ENCODE results near the gene USP54.

USP54 gene

GRCh38 chr10:73519336-73519735, 71.8 kb downstream of the USP54 start:
- DNase-seq (ENCODE audit: low spot score), result no peak

GRCh38 chr10:73517166-73517888, 73.8 kb downstream of the USP54 start:
- no peak for DNase-seq (ENCODE audit: low spot score)

- no peak for DNase-seq (ENCODE audit: low spot score)
Measured at GRCh38 chr10:73512207-73512743, 78.9 kb downstream of the USP54 start.

- no peak for DNase-seq (ENCODE audit: low spot score)
Measured at GRCh38 chr10:73509695-73510094, 81.4 kb downstream of the USP54 start.

- no peak for DNase-seq (ENCODE audit: low spot score)
Measured at GRCh38 chr10:73506491-73506890, 84.7 kb downstream of the USP54 start.

GRCh38 chr10:73506074-73506473, 85.1 kb downstream of the USP54 start:
- DNase-seq (ENCODE audit: low spot score), result no peak

GRCh38 chr10:73503037-73503436, 88.1 kb downstream of the USP54 start:
- DNase-seq (ENCODE audit: low spot score), result no peak

GRCh38 chr10:73501651-73502050, 89.5 kb downstream of the USP54 start:
- DNase-seq (ENCODE audit: low spot score), result no peak

- no peak for DNase-seq (ENCODE audit: low spot score)
Measured at GRCh38 chr10:73497623-73498022, 93.5 kb downstream of the USP54 start.

GRCh38 chr10:73495884-73496674, 95.1 kb downstream of the USP54 start, which contains the start of gene PPP3CB:
TSS of gene PPP3CB (minus strand) at chr10:73496024. CDS start at chr10:73495889, 135 bp downstream.
- DNase-seq (ENCODE audit: low spot score), result peak; percentile 69

- peak; percentile 76 for DNase-seq (ENCODE audit: low spot score)
Measured at GRCh38 chr10:73495226-73495883, 95.8 kb downstream of the USP54 start.

- no peak for DNase-seq (ENCODE audit: low spot score)
Measured at GRCh38 chr10:73494877-73495225, 96.3 kb downstream of the USP54 start.

GRCh38 chr10:73494213-73494612, 96.9 kb downstream of the USP54 start:
- no peak for DNase-seq (ENCODE audit: low spot score)

- DNase-seq (ENCODE audit: low spot score), result no peak
Measured at GRCh38 chr10:73493781-73494180, 97.4 kb downstream of the USP54 start.

GRCh38 chr10:73486601-73487000, 104.5 kb downstream of the USP54 start:
- DNase-seq (ENCODE audit: low spot score), result no peak

- DNase-seq (ENCODE audit: low spot score), result no peak
Measured at GRCh38 chr10:73485320-73485719, 105.8 kb downstream of the USP54 start.

- DNase-seq (ENCODE audit: low spot score), result no peak
Measured at GRCh38 chr10:73480158-73480557, 111.0 kb downstream of the USP54 start.

GRCh38 chr10:73478636-73479035, 112.5 kb downstream of the USP54 start:
- DNase-seq (ENCODE audit: low spot score), result no peak

GRCh38 chr10:73471226-73471625, 119.9 kb downstream of the USP54 start:
- no peak for DNase-seq (ENCODE audit: low spot score)

- no peak for DNase-seq (ENCODE audit: low spot score)
Measured at GRCh38 chr10:73469579-73469978, 121.6 kb downstream of the USP54 start.

GRCh38 chr10:73467206-73467605, 123.9 kb downstream of the USP54 start:
- no peak for DNase-seq (ENCODE audit: low spot score)

GRCh38 chr10:73465978-73466726, 125.0 kb downstream of the USP54 start:
- DNase-seq (ENCODE audit: low spot score), result no peak
